Gastroesophageal sphincter (tissue), 4 donors: ENCODE data around the gene TM4SF5. TPM values are rescaled to one million over a fixed set of nuclear protein-coding genes. Genes with fewer than 3 reads are reported as not detected.

ENCODE experiments used
- ATAC-seq: fragments of 150-250 bp; one replicate; pipeline ENCODE4 v1.9.1; 2016; ENCODE audit warnings: mild to moderate bottlenecking, moderate library complexity
- H3K27ac ChIP-seq, 4 donors: fragments of 200-600 bp; sonication (generic) in 3 of 4; 1 replicate in 3 of 4; 2 replicates in 1 of 4; pipeline ENCODE4 v1.5.1; 2016 to 2019
- H3K27me3 ChIP-seq: fragments of 200-600 bp; sonication (generic); one replicate; pipeline ENCODE4 v1.5.1; 2019
- H3K36me3 ChIP-seq, 2 donors: fragments of 200-600 bp; sonication (generic); one replicate each; pipeline ENCODE4 v1.5.1; 2019; ENCODE audit warnings: control low read depth in 1 of 2
- H3K4me1 ChIP-seq, 3 donors: fragments of 200-600 bp; sonication (generic); 1 replicate in 2 of 3; 2 replicates in 1 of 3; pipeline ENCODE4 v1.5.1; 2016 to 2019; ENCODE audit warnings: control low read depth in 2 of 3
- H3K4me3 ChIP-seq, 2 donors: fragments of 200-600 bp; sonication (generic); one replicate each; pipeline ENCODE4 v1.5.1; 2019; ENCODE audit warnings: mild to moderate bottlenecking in 1 of 2, moderate library complexity in 1 of 2
- H3K9me3 ChIP-seq, 3 donors: fragments of 200-600 bp; sonication (generic); one replicate each; pipeline ENCODE4 v1.5.1; 2017 to 2019; ENCODE audit warnings: control low read depth in 2 of 3
- EP300 ChIP-seq: sonication (generic); formaldehyde crosslinking; IDR thresholded peaks from one replicate; pipeline ENCODE4 v1.6.1; 2017; ENCODE audit warnings: antibody characterized with exemption, mild to moderate bottlenecking
- POLR2A ChIP-seq, 2 donors: fragments of 450-650 bp; IDR thresholded peaks; one replicate each; pipeline ENCODE4 v1.6.1; 2017; ENCODE audit warnings: antibody characterized with exemption in 2 of 2, mild to moderate bottlenecking in 2 of 2, moderate library complexity in 1 of 2
- POLR2AphosphoS5 ChIP-seq: sonication (generic); formaldehyde crosslinking; IDR thresholded peaks from one replicate; pipeline ENCODE4 v1.6.1; 2017; ENCODE audit warnings: antibody characterized with exemption
- WGBS, 2 donors: methylation state at CpG; one replicate each; pipeline ENCODE4 v1.1.5; 2018; ENCODE audit warnings: low coverage in 1 of 2; 5-methylcytosine and 5-hydroxymethylcytosine counted together
- total RNA-seq, 4 donors: library from RNA; depleted of rRNA; stranded (reverse); fragments of >200 nt; gene quantifications; one replicate each; pipeline ENCODE4 v1.1.0, GENCODE V29; 2016
- TF ChIP-seq, protein P1 (sequence below), 4 experiments: fragments of 200-600 bp in 2 of 4; fragments of 450-650 bp in 2 of 4; sonication (generic) in 1 of 4; IDR thresholded peaks; one replicate each; pipeline ENCODE4 v1.5.1; 2017 to 2019; ENCODE audit warnings: antibody characterized with exemption in 4 of 4, mild to moderate bottlenecking in 2 of 4, moderate library complexity in 2 of 4

TM4SF5 gene
- total RNA-seq, 4 donors from 2014 or later = not detected

DNA sequence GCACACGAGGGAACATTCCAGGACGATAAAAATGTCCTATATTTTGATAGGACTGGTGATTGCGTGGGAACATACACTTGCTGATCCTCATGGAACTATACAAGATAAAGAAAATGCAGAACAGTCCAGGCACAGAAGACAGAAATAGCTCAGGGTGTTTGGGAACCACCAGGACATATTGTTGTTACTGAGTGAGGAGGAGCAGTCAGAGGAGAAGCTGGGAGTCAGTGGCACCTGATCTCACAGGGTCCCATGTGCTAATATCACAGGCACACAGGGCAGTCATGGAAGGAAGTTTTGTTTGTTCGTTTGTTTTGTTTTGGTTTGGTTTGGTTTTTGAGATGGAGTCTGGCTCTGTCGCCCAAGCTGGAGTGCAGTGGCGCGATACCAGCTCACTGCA is 41.0 kb downstream of the TM4SF5 start:
- no peaks in the 10 kb centered on the region for H3K9me3 ChIP-seq
- no peak for ATAC-seq
- H3K4me1 ChIP-seq = peaks cover 0 to 12% (median 9%) of the 10 kb centered on the region in 3 donors
- H3K27me3 ChIP-seq = no peaks in the 10 kb centered on the region
- WGBS, 2 donors = 78 to 79% methylated on average over 2 to 7 of the region's 7 CpGs
- H3K27ac ChIP-seq = no peak overlapping the region
- TF ChIP-seq POLR2A (IDR thresholded peaks at IDR 0.05) (no peak), EP300 (no peak), POLR2AphosphoS5 (no peak)
- TF ChIP-seq, protein P1, sequence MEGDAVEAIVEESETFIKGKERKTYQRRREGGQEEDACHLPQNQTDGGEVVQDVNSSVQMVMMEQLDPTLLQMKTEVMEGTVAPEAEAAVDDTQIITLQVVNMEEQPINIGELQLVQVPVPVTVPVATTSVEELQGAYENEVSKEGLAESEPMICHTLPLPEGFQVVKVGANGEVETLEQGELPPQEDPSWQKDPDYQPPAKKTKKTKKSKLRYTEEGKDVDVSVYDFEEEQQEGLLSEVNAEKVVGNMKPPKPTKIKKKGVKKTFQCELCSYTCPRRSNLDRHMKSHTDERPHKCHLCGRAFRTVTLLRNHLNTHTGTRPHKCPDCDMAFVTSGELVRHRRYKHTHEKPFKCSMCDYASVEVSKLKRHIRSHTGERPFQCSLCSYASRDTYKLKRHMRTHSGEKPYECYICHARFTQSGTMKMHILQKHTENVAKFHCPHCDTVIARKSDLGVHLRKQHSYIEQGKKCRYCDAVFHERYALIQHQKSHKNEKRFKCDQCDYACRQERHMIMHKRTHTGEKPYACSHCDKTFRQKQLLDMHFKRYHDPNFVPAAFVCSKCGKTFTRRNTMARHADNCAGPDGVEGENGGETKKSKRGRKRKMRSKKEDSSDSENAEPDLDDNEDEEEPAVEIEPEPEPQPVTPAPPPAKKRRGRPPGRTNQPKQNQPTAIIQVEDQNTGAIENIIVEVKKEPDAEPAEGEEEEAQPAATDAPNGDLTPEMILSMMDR (IDR thresholded peaks at IDR 0.05) = no peak
- H3K36me3 ChIP-seq = peaks cover 0 to 67% of the 10 kb centered on the region in 2 donors
- no peak overlapping the region for H3K4me3 ChIP-seq

DNA sequence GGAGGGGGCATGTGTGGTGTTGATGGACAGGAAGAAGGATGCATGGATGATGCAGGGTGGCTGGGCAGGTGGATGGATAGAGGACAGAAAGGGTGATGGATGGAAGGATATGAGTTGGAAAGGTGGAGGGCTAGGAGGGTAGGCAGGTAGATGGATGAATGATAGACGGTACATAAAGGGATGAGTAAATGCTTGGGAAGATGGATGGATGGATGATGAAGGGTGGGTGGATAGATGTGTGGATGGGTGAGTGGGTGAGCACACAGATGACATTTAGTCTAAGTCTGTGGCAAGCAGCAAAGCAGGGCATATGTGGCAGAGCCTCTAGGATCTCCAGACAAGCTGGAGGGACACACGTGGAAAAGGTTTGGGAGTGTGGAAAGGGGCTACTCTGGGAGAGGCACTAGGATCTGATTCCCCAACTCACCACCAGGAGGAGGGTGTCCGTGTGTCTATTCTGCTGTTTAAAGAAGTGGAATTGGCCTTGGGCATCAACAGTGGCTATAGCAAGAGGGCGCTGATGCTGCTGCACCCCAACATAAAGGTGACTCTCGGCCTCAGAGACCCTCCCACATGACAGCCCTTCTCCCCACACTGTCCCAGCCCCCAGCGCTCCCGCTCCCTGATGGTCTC is 43.5 kb downstream of the TM4SF5 start:
- peaks cover 0 to 77% of the 10 kb centered on the region in 2 donors for H3K36me3 ChIP-seq
- H3K4me1 ChIP-seq = no peaks in the 10 kb centered on the region
- WGBS, 2 donors = 76 to 79% methylated on average over 5 to 7 of the region's 7 CpGs
- no peaks in the 10 kb centered on the region for H3K27me3 ChIP-seq
- ATAC-seq = no peak
- no peak overlapping the region for H3K27ac ChIP-seq
- H3K4me3 ChIP-seq = no peak overlapping the region
- no peaks in the 10 kb centered on the region for H3K9me3 ChIP-seq
- TF ChIP-seq POLR2AphosphoS5 = no peak
- TF ChIP-seq, protein P1 (IDR thresholded peaks at IDR 0.05) = no peak
- TF ChIP-seq EP300 = no peak
- no peak for TF ChIP-seq POLR2A (IDR thresholded peaks at IDR 0.05)

DNA sequence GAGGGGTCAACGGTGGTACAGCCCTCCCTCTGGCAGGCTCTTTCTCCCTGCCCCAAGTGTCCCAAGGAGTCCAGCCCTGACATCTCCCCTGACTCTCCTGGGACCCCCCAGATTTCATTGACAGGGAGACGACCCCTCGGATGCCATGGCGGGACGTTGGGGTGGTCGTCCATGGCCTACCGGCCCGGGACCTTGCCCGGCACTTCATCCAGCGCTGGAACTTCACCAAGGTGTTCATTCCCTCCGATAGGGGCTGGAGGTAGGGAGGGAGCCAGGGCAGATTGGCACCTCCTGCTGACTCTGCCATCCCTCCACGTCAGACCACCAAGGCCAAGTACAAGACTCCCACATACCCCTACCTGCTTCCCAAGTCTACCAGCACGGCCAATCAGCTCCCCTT is 45.1 kb downstream of the TM4SF5 start:
- Histone ChIP-seq H3K27ac (no peak overlapping the region), H3K4me3 (no peak overlapping the region), H3K36me3 (peaks cover 0 to 77% of the 10 kb centered on the region in 2 donors), H3K27me3 (no peaks in the 10 kb centered on the region), H3K9me3 (no peaks in the 10 kb centered on the region), H3K4me1 (no peaks in the 10 kb centered on the region)
- WGBS, 2 donors = 80 to 100% methylated on average over 1 of the region's 13 CpGs
- ATAC-seq = no peak
- TF ChIP-seq EP300 (no peak), POLR2A (IDR thresholded peaks at IDR 0.05) (no peak), POLR2AphosphoS5 (no peak)
- TF ChIP-seq, protein P1 (IDR thresholded peaks at IDR 0.05) = no peak

DNA sequence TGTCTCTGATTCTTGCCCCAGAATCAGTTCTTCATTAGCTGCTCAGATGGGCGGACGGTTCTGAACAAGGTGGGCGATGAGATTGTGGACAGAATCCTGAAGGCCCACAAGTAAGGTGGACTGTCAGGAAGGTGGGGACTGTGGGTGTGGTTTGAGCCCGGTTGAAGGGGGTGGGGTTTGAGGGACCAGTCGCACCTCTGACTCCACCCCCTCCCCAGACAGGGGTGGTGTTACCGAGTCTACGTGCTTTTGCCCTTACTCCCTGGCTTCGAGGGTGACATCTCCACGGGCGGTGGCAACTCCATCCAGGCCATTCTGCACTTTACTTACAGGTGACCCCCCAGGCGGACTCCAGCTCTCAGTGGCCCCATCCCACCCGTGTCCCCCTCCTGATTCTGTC is 46.6 kb downstream of the TM4SF5 start:
- Histone ChIP-seq H3K9me3 (no peaks in the 10 kb centered on the region), H3K4me1 (no peaks in the 10 kb centered on the region), H3K36me3 (peaks cover 0 to 91% of the 10 kb centered on the region in 2 donors), H3K27ac (no peak overlapping the region), H3K27me3 (no peaks in the 10 kb centered on the region), H3K4me3 (no peak overlapping the region)
- WGBS, 2 donors = 86% methylated on average over 7 of the region's 12 CpGs; no CpG with 5 or more reads in 1 of the 2 donors
- TF ChIP-seq EP300 (no peak), POLR2A (IDR thresholded peaks at IDR 0.05) (no peak), POLR2AphosphoS5 (no peak)
- TF ChIP-seq, protein P1 (IDR thresholded peaks at IDR 0.05) = no peak
- ATAC-seq = no peak

DNA sequence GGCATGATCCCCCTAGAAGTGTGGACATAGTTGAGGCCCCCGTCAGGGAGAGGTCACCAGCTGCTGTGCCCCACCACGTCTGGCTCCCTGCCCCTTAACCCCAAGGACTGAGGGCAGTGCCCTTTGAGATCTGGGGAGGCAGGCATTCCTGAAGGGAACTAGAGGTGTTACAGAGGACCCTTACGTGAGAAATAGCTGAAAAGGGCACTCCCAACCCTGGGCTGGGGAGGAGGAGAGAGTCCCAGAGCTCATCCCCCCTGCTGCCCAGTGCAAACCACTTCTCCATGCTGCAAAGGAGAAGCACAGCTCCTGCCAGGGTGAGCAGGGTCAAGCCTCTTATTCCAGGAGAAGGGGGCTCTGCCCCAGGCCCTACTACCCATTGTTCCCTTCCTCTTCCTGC is 51.1 kb downstream of the TM4SF5 start:
- Histone ChIP-seq H3K4me3 (no peak overlapping the region), H3K9me3 (no peaks in the 10 kb centered on the region), H3K4me1 (no peaks in the 10 kb centered on the region), H3K36me3 (peaks cover 0 to 62% of the 10 kb centered on the region in 2 donors), H3K27me3 (no peaks in the 10 kb centered on the region), H3K27ac (no peak overlapping the region)
- WGBS, 2 donors = no CpG with 5 or more reads among the region's 3 CpGs
- TF ChIP-seq POLR2A (IDR thresholded peaks at IDR 0.05) (no peak), EP300 (no peak), POLR2AphosphoS5 (no peak)
- TF ChIP-seq, protein P1 (IDR thresholded peaks at IDR 0.05) = no peak
- ATAC-seq = no peak
